Measurements from ENCODE around the gene MPV17L2.

- no peak for TF ChIP-seq CTCF (IDR thresholded peaks at IDR 0.05; ENCODE audit: low read length)
- no peak for TF ChIP-seq EZH2phosphoT487 (IDR thresholded peaks at IDR 0.05; ENCODE audit: low read length)
These were observed 32.9 kb downstream of the MPV17L2 start, which contains the start of gene PDE4C for GRCh38 chr19:18225702-18226468.

All from MM.1S (cell line).